HG03565 (cell line): Measurements from ENCODE around the gene CEPT1.
A peak's percentile ranks its signal among the peaks of the same experiment; 100 is the strongest.
"Not testable (repeated sequence)": the region's sequence is repeated elsewhere in the genome, so short reads cannot be mapped to it uniquely, and the experiment has no call there.

Experiments
- ATAC-seq: cut with Tn5 transposase; IDR thresholded peaks from one replicate; pipeline ENCODE4 v1.9.1; 2021; ENCODE audit warnings: mild to moderate bottlenecking, moderate library complexity; ENCODE audit not compliant: unreplicated experiment

The CEPT1 gene

DNA sequence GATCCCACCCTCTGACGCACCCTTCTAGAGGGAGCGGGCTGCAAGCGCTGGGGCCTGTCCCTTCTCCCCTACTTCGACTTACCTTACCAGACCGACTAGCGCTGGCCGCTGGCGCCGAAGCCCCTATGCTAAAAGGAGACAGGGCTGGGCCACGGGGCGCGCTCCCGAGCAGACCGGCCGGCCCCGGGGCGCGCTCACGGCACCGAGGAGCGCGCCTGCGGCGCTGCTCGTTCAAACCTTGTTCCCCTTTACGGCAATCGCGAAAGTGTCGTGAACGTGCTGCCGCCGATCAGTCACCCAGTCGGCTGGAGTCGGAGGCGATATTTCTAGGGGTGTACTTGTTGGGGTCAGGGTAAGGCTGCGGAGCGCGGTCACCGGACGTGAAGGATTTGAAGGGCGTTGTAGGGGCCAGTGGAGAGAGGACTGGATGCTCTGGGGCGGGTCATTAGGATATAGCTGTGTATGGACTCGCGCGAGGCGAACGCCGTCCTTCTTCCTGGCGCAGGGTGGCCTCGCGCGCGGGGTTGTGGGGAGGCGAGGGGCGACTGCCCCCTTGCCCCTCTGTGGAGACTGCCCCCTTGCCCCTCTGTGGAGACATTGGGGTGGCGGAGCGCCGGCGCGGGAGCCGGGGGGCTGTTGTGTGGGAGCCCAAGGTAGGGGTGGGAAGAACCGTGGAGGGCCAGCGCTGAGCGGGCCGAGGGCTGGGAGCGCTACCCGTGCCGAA, at the start of gene CEPT1, which contains the start of gene DRAM2:
Gene CEPT1 (plus strand): TSS at position 268 of the 724 bp plus-strand sequence. CDS start 7,492 bp downstream, outside the sequence.
Gene DRAM2 (minus strand): TSS at position 138 of the 724 bp plus-strand sequence. CDS start 8,539 bp downstream, outside the sequence.
- ATAC-seq = peak; percentile 52

DNA sequence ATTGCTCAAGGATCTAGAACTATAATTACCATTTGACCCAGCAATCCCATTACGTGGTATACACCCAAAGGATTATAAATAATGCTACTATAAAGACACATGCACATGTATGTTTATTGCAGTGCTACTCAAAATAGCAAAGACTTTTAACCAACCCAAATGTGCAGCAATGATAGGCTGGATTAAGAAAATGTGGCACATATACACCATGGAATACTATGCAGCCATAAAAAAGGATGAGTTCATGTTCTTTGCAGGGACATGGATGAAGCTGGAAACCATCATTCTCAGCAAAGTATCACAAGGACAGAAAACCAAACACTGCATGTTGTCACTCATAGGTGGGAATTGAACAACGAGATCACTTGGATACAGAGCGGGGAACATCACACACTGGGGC, 44.6 kb upstream of the CEPT1 start:
- ATAC-seq = not testable (repeated sequence)

DNA sequence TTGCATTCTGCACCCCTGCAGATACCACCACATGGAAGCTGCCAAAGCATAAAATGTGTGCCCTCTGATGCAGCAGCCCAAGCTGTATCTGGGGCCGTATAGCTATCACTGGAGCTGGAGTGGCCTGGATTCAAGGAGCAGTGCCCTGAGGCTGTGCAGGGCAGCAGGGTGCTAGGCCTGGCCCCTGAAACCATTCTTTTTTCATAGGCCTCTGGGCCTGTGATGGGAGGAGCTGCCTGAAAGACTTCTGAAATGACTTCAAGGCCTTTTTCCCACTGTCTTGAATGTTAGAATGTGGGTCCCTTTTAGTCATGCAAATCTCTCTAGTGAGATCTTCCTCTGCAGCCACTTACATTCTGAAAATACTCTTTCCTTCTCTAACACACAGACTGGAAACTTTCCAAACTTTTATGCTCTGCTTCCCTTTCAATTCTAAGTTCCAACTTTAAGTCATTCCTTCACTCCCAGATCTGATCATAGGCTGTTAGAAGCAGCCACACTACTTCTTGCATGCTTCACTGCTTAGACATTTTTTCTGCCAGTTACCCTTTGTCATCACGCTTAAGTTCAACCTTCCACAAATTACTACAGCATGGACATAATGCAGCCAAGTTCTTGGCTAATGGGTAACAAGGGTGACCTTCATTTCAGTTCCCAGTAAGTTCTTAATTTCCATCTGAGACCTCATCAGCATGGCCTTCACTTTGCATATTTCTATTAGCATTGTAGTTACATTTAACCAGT, 42.5 kb upstream of the CEPT1 start:
- no peak for ATAC-seq

GRCh38 chr1:111099289-111099688, 40.7 kb upstream of the CEPT1 start:
- no peak for ATAC-seq

- ATAC-seq = no peak
These were observed 38.0 kb upstream of the CEPT1 start for GRCh38 chr1:111101854-111102642.

GRCh38 chr1:111104981-111105380, 35.0 kb upstream of the CEPT1 start:
- no peak for ATAC-seq

- no peak for ATAC-seq
These were observed 29.7 kb upstream of the CEPT1 start for GRCh38 chr1:111110197-111110899.

DNA sequence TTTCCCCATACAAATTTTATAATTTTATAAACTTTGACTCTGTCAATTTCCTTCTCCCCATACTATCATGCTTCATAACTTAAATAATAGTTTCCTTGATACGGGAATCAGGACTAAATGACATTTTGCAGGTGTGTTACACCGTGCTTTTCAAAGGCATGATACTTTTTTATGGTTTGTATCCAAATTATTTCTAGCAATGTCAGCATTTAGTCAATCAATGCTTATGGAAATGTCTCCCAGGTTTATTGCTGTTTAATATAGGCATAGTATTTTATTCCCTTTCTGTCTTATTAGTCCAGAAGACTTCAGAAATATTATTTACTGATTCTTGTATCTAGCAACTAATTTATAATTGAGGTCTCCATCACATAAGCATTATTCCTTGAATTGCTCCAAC, 23.5 kb upstream of the CEPT1 start:
- ATAC-seq = no peak

DNA sequence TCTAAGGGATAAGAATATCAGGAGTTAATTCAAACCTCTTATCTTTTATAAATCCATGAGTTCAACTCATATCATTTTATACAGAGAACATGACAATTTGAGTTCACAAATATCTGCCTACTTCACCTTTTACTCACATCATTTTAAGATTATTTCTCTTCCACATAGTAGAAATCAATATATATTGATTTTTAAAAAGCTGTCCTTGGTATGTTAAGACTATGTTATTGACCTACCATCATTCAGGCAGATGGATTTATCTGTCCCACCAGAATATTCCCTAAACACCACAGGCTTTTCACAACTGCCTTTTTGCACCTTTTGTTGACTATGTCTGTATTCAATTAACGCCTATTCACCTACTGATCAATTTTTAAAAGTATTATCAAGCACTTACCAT, 13.7 kb upstream of the CEPT1 start:
- no peak for ATAC-seq

GRCh38 chr1:111127923-111128643, 11.9 kb upstream of the CEPT1 start:
- peak; percentile 80 for ATAC-seq

DNA sequence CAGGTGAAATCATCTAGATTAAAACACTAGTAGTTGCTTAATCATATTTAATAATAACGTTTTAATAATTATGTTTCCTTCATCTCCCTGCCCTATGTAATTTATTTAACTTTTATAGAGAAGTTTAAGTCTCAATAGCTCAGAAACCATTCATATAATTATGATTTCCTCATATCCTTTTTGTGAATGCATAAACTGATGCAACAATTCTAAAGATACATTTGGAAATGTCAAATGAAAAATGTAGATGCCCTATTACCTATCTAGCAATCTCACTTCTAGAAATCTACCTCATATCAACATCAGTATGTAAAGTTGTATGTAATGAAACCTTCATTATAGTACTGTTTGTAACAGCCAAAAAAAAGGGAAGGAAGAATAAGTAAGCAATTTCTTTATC, 10.6 kb upstream of the CEPT1 start:
- no peak for ATAC-seq

DNA sequence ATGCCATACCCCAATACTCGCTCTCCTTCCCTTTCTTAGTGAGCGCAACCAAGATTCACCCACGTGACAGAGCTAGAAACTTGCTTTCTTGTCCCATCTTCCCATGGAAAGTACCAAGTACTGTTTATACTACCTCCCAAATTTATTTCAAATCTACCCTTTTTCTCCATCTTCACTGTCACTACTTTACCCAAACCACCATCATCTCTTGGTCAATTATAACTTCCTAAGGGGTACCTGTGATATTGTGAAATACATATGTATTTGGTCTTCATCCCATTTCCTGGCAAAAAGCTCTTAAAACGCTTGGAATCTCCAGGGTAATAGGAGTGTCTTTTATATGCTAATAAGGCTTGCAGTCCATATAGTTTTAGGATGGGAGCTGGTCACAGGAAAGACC, 8.3 kb upstream of the CEPT1 start:
- ATAC-seq = no peak

- ATAC-seq = no peak
These were observed 6.2 kb upstream of the CEPT1 start for GRCh38 chr1:111133866-111134265.

DNA sequence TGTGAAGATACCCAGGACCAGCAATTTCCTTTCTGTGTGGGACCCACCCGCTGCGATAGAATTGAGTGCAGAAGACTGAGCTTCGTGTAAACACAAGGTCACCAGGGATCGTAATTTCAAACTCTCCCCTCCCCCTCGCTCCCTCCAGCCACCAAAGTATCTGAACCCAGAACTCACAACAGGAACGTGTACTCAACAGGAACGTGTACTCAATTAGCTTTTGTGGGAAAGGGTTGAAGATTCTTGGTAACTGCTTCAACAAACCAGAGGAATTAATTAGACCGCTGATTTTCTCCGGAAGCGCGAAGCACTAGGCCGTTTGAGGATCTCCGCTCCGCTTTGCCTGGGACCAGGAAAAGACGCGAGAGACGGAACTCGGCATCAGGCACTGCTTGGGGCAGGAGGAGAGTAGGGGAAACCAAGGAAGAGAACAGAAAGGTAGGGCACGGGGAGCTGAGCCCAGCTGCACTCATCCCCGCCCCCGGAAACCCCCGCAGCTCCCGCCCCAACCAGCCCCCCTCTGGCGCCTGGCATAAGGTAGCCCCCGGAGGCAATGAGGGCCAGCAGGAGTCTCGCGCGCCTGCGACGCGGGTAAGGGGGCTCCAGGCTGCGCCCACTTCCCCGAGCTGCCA, 583 bp upstream of the CEPT1 start:
- ATAC-seq = no peak

GRCh38 chr1:111140680-111140967, 601 bp downstream of the CEPT1 start:
- no peak for ATAC-seq

DNA sequence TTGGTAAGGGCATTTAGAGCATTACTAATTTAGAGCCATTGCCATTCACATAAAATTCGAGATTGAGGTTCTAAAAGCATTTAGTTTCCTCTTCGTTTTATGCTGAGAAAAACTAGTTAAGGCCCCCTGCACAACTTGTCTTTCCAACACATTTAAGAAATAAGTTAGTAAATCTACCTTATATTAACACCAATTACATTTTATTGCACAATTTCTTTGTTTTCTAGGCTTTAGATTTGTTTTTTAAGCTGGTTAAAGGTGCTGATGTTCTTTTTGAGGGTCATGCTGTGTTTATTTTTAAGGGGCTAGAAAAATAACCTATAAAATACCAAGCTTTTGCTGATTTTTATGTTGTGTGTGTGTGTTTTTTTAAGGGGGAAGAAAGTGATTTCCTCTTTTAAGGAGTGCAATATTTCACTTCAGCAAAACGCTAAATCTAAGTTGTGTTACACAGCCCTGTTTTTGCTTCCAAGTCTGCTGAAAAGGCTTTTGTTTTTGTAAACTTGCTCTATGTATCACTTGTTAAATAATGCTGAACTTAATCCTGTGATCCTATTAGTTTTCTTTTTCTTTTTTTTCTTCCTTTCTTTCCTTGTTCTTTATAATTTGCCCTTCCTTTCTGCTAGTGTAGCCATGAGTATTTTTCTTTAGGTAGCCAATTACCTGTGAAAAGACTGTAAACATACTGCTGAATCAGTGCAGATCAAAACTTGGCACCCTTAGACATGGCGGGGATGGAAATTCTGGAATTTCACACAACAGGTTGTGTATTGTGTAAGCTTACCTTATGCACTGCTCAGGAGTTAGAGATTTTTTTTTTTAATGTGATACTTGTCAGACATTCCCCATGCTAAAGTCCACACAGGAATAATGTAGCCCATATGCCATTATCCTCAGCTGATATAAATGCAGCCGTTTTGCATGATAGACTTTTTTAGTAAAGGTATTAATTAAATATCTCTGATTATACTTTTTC, 1.5 kb downstream of the CEPT1 start:
- no peak for ATAC-seq

- ATAC-seq = no peak
These were observed 2.4 kb downstream of the CEPT1 start for GRCh38 chr1:111142356-111142975.

DNA sequence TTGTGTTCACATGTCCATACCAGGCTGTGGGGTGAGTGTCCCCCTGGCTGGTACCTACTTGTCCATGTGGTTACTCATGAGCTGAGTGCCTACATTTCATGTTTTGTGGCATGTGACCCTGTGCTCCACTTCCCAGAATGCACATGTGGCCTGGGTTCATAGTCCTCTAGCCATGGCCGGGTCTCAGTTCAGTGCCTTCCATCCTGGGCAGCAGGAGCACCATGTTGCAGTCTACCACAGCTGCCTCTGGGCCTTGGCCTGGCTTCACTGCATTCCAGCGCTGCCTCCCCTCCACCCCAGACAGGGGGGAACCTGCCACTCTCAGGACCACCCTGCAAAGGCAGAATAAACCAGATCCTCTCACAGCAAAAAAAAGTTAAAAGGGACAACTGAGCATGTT, 5.5 kb downstream of the CEPT1 start:
- ATAC-seq = no peak
